HepG2 (cell line): ENCODE results near the gene DNAJC18. TPM values are rescaled to one million over a fixed set of nuclear protein-coding genes. Genes with fewer than 3 reads are reported as not detected.

ENCODE experiments used
- BCLAF1 ChIP-seq: fragments of 450-650 bp; IDR thresholded peaks from 2 replicates; pipeline ENCODE4 v1.6.1; 2017; ENCODE audit warnings: mild to moderate bottlenecking
- MED8 ChIP-seq: sonication (generic); formaldehyde crosslinking; IDR thresholded peaks from 2 replicates; pipeline ENCODE4 v1.8.1; 2023; ENCODE audit warnings: mild to moderate bottlenecking, missing genetic modification reagents; ENCODE audit not compliant: insufficient replicate concordance
- NR2C2 ChIP-seq: sonication (generic); formaldehyde crosslinking; IDR thresholded peaks from 2 replicates; pipeline ENCODE4 v1.4.0; 2020; ENCODE audit warnings: missing genetic modification reagents, mild to moderate bottlenecking, moderate library complexity, borderline replicate concordance
- PATZ1 ChIP-seq: sonication (generic); formaldehyde crosslinking; IDR thresholded peaks from 2 replicates; pipeline ENCODE4 v1.4.0; 2020; ENCODE audit warnings: missing genetic modification reagents
- PLSCR1 ChIP-seq: sonication (generic); formaldehyde crosslinking; IDR thresholded peaks from 2 replicates; pipeline ENCODE4 v1.5.0; 2020; ENCODE audit warnings: missing genetic modification reagents, mild to moderate bottlenecking, borderline replicate concordance
- RXRA ChIP-seq: sonication (generic); formaldehyde crosslinking; IDR thresholded peaks from 2 replicates; pipeline ENCODE4 v1.5.1; 2020; ENCODE audit warnings: missing genetic modification reagents
- TBP ChIP-seq: sonication (generic); formaldehyde crosslinking; IDR thresholded peaks from 2 replicates; pipeline ENCODE4 v1.5.0; 2020; ENCODE audit warnings: missing genetic modification reagents
- ZBED4 ChIP-seq: sonication (generic); formaldehyde crosslinking; IDR thresholded peaks from 2 replicates; pipeline ENCODE4 v1.4.0; 2020; ENCODE audit warnings: missing genetic modification reagents, borderline replicate concordance
- ZBTB44 ChIP-seq: sonication (generic); formaldehyde crosslinking; IDR thresholded peaks from 2 replicates; pipeline ENCODE4 v1.4.0; 2020; ENCODE audit warnings: missing genetic modification reagents
- ZFP62 ChIP-seq: sonication (generic); formaldehyde crosslinking; IDR thresholded peaks from 2 replicates; pipeline ENCODE4 v1.4.0; 2020; ENCODE audit warnings: missing genetic modification reagents
- ZIK1 ChIP-seq: sonication (generic); formaldehyde crosslinking; IDR thresholded peaks from 2 replicates; pipeline ENCODE4 v1.5.0; 2020; ENCODE audit warnings: mild to moderate bottlenecking, low read depth, missing genetic modification reagents, borderline replicate concordance
- ZMYM3 ChIP-seq: sonication (generic); formaldehyde crosslinking; IDR thresholded peaks from 2 replicates; pipeline ENCODE4 v1.5.1; 2020; ENCODE audit warnings: mild to moderate bottlenecking, missing genetic modification reagents
- ZNF12 ChIP-seq: sonication (generic); formaldehyde crosslinking; IDR thresholded peaks from 2 replicates; pipeline ENCODE4 v1.5.0; 2020; ENCODE audit warnings: missing genetic modification reagents
- ZNF207 ChIP-seq: fragments of 450-650 bp; IDR thresholded peaks from 2 replicates; pipeline ENCODE4 v1.6.1; 2016; ENCODE audit warnings: antibody characterized with exemption, borderline replicate concordance
- ZNF335 ChIP-seq: sonication (generic); formaldehyde crosslinking; IDR thresholded peaks from 2 replicates; pipeline ENCODE4 v1.4.0; 2020; ENCODE audit warnings: missing genetic modification reagents
- ZNF33A ChIP-seq: sonication (generic); formaldehyde crosslinking; IDR thresholded peaks from 2 replicates; pipeline ENCODE4 v1.5.1; 2020; ENCODE audit warnings: missing genetic modification reagents, mild to moderate bottlenecking, moderate library complexity, borderline replicate concordance
- ZNF780A ChIP-seq: sonication (generic); formaldehyde crosslinking; IDR thresholded peaks from 2 replicates; pipeline ENCODE4 v1.8.0; 2022; ENCODE audit warnings: mild to moderate bottlenecking, missing genetic modification reagents, moderate library complexity
- polyA plus RNA-seq, 8 experiments: library from polyadenylated mRNA; depleted of rRNA in 3 of 8; stranded (reverse) in 7 of 8; unstranded in 1 of 8; fragments of >200 nt; fragmentation: Illumina TruSeq in 4 of 8; extraction: Trizol in 4 of 8; gene quantifications; 2 replicates each; pipeline versions ENCODE4 v1.2.1 to v1.2.3, GENCODE V29; 2011 to 2016; ENCODE audit warnings: low read depth in 4 of 8, missing spikeins in 1 of 8, mixed read lengths in 1 of 8; ENCODE audit not compliant: insufficient read depth in 1 of 8
- total RNA-seq, 5 experiments: library from RNA; depleted of rRNA; stranded (reverse); fragments of >200 nt; fragmentation: Illumina TruSeq; extraction: Trizol; gene quantifications; 2 replicates each; pipeline ENCODE4 v1.2.3, GENCODE V29; 2016; ENCODE audit warnings: low read depth in 1 of 5

DNAJC18 gene
- total and polyA plus RNA-seq, 2 of the 13 experiments (the other 11 are each of a cell fraction or from before 2014, with no cell fraction given) = 6.5 to 6.6 TPM

- TF ChIP-seq ZBTB44 = no peak
- peak; percentile 91 for TF ChIP-seq NR2C2
- TF ChIP-seq ZNF207 = no peak
- 0 out of 2 replicates have a peak, but pooled peaks have one; percentile 31 for TF ChIP-seq ZIK1 (CRISPR knock-in tag)
- peak; percentile 65 for TF ChIP-seq PATZ1
- TF ChIP-seq PLSCR1 (CRISPR knock-in tag) = no peak
- TF ChIP-seq RXRA = peak; percentile 41; the same call in 1 of the 2 replicates
- peak; percentile 78; the same call in 1 of the 2 replicates for TF ChIP-seq ZNF335
- no peak; the same call in 1 of the 2 replicates for TF ChIP-seq ZNF33A (CRISPR knock-in tag)
- no peak for TF ChIP-seq ZBED4 (CRISPR knock-in tag)
- no peak for TF ChIP-seq MED8 (CRISPR knock-in tag)
- TF ChIP-seq ZMYM3 (CRISPR knock-in tag) = no peak; the same call in 1 of the 2 replicates
- no peak for TF ChIP-seq ZFP62
- no peak for TF ChIP-seq ZNF12 (CRISPR knock-in tag)
- no peak for TF ChIP-seq BCLAF1
- no peak for TF ChIP-seq TBP
- no peak for TF ChIP-seq ZNF780A
Measured at GRCh38 chr5:139439013-139439903, at the start of gene DNAJC18 (continued).
